GM21390 (cell line): ENCODE measurements around the gene PLCL1.
"Not testable (repeated sequence)": the region's sequence is repeated elsewhere in the genome, so short reads cannot be mapped to it uniquely, and the experiment has no call there.

Source experiments
- ATAC-seq: cut with Tn5 transposase; IDR thresholded peaks from one replicate; pipeline ENCODE4 v1.9.1; 2021; ENCODE audit not compliant: unreplicated experiment

PLCL1 gene

GRCh38 chr2:197809064-197809463, 4.7 kb downstream of the PLCL1 start:
- ATAC-seq, result no peak

GRCh38 chr2:197810016-197810415, 5.6 kb downstream of the PLCL1 start:
- ATAC-seq, result no peak

GRCh38 chr2:197810491-197810890, 6.1 kb downstream of the PLCL1 start:
- ATAC-seq, result no peak

GRCh38 chr2:197813093-197813787, 8.8 kb downstream of the PLCL1 start:
- peak; percentile 68 for ATAC-seq

GRCh38 chr2:197814526-197814925, 10.1 kb downstream of the PLCL1 start:
- no peak for ATAC-seq

GRCh38 chr2:197821550-197822289, 17.3 kb downstream of the PLCL1 start:
- no peak for ATAC-seq

DNA sequence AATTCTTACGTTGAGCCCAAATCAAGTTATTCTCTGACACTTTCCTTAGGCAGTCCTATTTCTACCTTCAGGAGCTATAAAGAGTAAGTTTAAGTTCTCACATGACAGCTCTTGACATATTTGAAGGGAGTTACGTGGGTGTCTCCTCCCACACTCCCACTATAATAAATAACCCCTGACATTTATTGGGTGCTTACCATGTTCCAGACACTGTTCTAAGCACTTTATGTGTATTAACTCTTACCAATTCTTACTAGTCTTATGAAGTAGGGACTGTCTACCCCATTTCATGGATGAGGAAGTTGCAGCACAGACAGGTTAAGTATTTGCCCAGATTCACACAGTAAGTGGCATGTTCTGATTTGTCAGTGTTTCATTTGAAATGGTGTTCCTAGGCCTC, 17.9 kb downstream of the PLCL1 start:
- no peak for ATAC-seq

- ATAC-seq, result no peak
Observed at GRCh38 chr2:197827618-197828017, 23.2 kb downstream of the PLCL1 start.

DNA sequence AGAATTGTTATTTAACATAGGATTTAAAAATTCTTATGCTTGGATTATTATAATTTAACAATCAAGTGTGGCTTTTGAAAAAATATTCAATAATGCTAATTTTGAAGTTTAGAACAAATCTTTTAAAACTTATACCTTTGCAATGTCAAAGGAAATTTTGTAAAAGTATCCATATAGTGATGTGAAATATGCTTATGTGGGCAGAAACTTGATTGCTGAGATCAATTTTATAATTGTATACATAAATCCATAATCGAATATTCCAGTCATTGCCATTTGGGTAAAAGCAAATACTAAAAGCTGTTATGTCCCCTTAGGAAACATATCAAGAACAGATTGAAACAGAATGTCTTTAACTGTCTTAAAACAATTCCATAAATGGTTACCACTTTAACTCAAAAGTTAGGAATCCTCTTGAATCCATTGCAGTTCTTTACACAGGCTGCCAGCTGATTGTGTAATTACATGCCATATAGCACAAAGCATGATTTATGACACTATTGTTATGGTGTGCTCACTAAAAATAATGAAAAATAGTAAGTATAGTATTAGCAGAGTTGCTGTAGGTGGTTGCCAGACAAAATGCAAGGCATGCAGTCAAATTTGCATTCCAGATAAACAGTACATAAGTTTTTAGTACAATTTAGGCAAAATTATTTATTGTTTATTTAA, 24.2 kb downstream of the PLCL1 start:
- no peak for ATAC-seq

DNA sequence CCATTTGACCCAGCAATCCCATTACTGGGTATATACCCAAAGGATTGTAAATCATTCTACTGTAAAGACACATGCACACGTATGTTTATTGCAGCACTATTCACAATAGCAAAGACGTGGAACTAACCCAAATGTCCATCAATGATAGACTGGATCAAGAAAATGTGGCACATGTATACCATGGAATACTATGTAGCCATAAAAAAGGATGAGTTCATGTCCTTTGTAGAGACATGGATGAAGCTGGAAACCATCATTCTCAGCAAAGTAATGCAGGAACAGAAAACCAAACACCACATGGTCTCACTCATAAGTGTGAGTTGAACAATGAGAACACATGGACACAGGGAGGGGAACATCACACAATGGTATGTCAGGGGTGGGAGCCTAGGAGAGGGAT, 30.4 kb downstream of the PLCL1 start:
- not testable (repeated sequence) for ATAC-seq

DNA sequence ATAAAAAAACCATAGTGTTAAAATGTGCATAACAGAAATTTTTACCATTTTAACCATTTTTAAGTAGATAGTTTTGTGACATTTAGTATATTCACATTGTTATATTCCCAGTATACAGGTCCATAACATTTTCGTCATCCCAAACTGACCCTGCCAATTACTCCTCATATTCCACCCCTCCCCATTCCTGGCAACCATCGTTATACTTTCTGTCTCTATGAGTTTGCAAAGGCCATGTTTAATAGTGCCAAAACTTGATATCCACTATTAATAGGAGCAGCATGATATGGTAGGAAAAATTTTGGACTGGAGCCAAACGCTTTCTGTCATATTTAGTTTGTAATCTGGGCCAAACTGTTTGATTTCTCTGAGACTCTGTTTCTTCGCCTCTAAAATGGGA, 30.9 kb downstream of the PLCL1 start:
- no peak for ATAC-seq

DNA sequence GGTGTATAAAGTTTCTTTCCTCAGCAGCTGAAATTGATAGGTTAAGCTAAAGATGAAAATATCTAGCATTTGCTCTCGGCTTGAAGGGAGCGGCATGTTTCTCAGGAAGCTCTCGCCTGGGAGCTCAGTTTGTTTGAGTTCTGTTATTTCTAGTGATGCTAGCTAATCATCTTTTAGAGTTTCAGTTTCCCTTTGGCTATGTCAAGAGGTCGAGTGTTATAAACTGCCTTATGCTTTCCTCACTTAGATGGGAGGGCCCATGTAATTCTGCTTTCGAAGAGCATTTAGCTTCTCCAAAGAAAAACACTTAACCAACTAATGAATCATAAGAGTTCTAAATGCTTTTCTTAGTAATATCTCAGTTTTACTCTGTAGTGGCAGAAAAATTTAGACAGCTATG, 33.6 kb downstream of the PLCL1 start:
- peak; percentile 100 for ATAC-seq

- ATAC-seq, result peak; percentile 2
Observed at GRCh38 chr2:197838579-197838978, 34.2 kb downstream of the PLCL1 start.

- no peak for ATAC-seq
Observed at GRCh38 chr2:197839327-197839726, 34.9 kb downstream of the PLCL1 start.

DNA sequence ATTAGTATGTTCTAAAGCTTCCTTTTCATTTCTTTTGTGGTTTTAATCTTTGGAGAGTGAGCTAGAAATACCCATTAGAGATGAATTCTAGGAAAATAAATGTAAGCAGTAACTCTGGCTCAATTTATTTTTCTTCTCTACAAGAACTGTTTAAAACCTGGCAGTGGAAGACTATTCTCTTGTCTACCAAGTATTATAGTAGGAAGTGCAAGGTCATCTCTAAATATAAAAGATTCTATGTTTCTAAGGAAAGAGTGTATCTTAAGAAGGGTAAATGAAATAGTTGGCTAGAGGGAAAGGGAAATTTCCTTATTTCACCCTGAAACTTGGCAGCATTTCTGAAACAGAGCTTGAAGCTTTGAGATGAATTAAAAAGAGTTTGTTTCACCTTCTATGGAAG, 35.5 kb downstream of the PLCL1 start:
- no peak for ATAC-seq

- no peak for ATAC-seq
Observed at GRCh38 chr2:197846128-197846527, 41.7 kb downstream of the PLCL1 start.

GRCh38 chr2:197846777-197847176, 42.4 kb downstream of the PLCL1 start:
- ATAC-seq, result no peak

DNA sequence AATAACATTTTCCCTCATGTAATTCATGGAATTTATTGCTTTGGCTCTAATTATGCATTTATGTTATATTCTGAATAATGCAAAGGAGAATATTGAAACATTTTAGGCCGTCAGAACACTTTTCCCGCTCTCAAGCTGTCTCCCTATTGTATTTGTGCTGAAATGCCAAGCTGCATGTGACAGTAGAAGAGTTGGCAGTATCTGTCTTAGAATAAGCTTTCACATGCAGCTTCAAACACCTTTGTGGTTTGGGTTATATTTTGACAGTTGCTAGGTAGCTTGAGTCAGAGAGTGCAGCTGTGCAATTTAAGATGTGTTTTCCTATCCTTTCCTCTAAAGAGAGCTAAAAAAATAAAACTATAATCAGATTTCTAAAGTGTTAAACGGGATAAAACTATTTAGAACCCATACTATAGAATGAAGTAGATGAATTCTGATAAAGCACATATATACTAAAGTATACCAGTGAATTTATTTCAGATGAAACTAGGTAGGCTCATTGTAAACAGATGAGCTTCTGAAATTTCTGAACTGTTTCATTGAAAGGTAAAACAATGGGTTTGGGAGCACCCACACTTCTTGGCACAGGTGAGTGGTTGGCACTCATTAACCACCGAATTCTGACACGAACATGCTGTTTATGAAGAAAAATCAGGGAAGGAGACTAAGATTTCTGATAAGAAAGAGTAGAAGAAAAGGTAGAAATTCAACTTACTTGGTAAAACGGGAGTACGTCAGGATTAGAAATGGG, 43.4 kb downstream of the PLCL1 start:
- no peak for ATAC-seq

- no peak for ATAC-seq
Observed at GRCh38 chr2:197848602-197849001, 44.2 kb downstream of the PLCL1 start.

DNA sequence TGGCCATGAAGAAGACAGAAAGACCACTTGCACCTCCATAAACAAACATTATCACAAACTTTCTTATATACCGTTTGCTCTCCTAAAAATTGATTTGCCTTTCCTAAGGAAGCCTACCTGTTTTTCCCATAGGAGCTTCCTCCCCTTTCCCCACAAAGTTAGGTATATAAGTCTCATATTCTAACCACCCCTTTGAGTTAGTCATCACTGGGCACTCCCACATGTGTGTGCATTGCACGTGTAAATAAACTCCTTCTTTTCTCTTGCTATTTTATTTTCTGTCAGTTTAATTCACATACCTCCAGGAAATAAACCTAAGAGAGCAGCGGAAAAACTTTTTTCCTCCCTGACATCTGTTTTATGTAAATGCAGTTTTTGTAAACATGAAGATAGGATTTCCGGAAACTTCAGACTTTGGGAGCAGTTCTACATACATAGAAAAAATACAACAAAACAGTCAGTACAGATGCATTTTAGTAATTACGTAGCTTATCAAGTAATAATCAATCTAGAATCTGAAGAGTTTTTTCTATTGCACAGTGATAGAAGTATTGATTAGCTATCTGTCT, 46.6 kb downstream of the PLCL1 start:
- no peak for ATAC-seq

GRCh38 chr2:197851451-197851850, 47.1 kb downstream of the PLCL1 start:
- ATAC-seq, result no peak
